ENCODE measurements around the gene GALNT6. TPM values are rescaled to one million over a fixed set of nuclear protein-coding genes. Genes with fewer than 3 reads are reported as not detected.

GALNT6 gene
- total RNA-seq, 1 experiment from 2014 or later = 9.8 TPM

DNA sequence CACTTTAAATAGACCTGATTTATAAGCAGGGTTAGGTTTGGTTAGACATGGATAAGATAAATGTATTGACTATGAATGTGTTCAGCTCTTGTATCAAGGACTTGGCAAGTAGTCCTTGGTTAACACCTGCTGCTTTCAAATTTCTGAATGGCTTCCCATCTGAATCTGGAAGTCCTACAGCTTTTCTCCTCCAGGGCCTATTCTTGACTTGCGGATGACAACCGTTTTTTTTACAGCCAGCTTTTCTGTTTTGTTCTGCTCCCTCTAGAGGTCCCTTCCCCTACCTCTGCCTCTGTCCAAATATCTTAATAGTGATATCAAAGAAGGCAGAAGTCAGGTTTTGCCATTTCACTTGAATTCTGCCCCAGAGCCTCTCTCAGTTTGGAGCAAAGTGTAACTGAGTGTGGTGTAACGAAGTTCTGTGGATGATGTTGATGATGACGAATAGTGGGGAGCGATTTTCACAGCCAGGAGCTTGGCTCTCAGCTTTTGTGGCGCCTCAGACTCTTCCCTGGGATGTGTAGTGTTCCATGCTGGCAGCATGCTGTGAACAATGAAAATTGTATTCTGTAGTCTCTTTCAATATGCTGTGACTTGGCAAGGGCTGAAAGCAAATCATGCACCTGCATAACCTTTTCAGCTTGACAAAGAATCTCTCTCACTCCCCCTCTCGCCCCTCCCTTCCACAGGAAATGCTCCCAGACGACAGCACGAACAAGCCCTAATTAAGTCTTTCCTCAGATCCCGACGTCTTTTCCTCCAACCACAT, 28.4 kb upstream of the GALNT6 start:
- Histone ChIP-seq H3K14ac (ENCODE audit: insufficient read depth, low read length) (no peak overlapping the region), H4K20me1 (ENCODE audit: control insufficient read depth, insufficient read depth, insufficient read length) (no peaks in the 10 kb centered on the region), H2BK5ac (ENCODE audit: insufficient read length, low read length) (no peak overlapping the region), H3K18ac (ENCODE audit: insufficient read length, low read depth, low read length) (no peak overlapping the region), H2BK20ac (ENCODE audit: low read depth, low read length, poor library complexity, severe bottlenecking) (no peak overlapping the region), H2AFZ (ENCODE audit: low read length) (no peak overlapping the region), H2AK5ac (ENCODE audit: insufficient read length, low read length) (no peak overlapping the region), H3K4me1 (ENCODE audit: insufficient read depth, low read length) (no peaks in the 10 kb centered on the region; the same call in 1 of the 2 replicates), H3T11ph (ENCODE audit: low read length) (no peak overlapping the region), H3K23ac (ENCODE audit: insufficient read length, low read depth, low read length) (no peak overlapping the region), H3K23me2 (ENCODE audit: insufficient read length, low read depth, low read length, poor library complexity, severe bottlenecking) (no peaks in the 10 kb centered on the region), H2BK12ac (ENCODE audit: insufficient read length, low read depth, low read length) (no peak overlapping the region), H3K27me3 (ENCODE audit: insufficient read depth, low read length) (no peaks in the 10 kb centered on the region), H4K8ac (replicated peaks; ENCODE audit: insufficient read length, low read depth, low read length) (no peak overlapping the region), H3K9me3 (ENCODE audit: control insufficient read depth, low read depth, low read length) (no peaks in the 10 kb centered on the region), H3K79me2 (ENCODE audit: insufficient read depth, low read length) (no peaks in the 10 kb centered on the region), H3K4ac (ENCODE audit: low read depth, low read length) (no peak overlapping the region), H3K79me1 (ENCODE audit: insufficient read depth, low read depth, low read length, poor library complexity, severe bottlenecking) (no peaks in the 10 kb centered on the region), H2BK15ac (ENCODE audit: low read depth, low read length) (no peak overlapping the region), H4K91ac (ENCODE audit: insufficient read length, low read depth, low read length) (no peak overlapping the region), H3K4me2 (ENCODE audit: insufficient read depth, insufficient read length, low read length) (no peak overlapping the region), H3K9ac (ENCODE audit: extremely low read depth, insufficient read length, low read length) (no peak overlapping the region), H3K27ac (ENCODE audit: insufficient read length, low read depth, low read length) (no peak overlapping the region), H4K5ac (ENCODE audit: insufficient read length, low read depth, low read length) (no peak overlapping the region), H3K56ac (ENCODE audit: insufficient read length, low read depth, low read length) (no peak overlapping the region), H2BK120ac (ENCODE audit: low read depth, low read length, poor library complexity, severe bottlenecking) (no peak overlapping the region)
- peak overlapping the region; percentile 17 to 46 (median 25); a peak in 6 of 7 replicates for H3K27ac Mint-ChIP-seq
- peak overlapping the region; percentile 14 to 48; a peak in 4 of 5 replicates for H3K4me3 Mint-ChIP-seq
- no peaks in the 10 kb centered on the region for H3K36me3 Mint-ChIP-seq (ENCODE audit: insufficient read depth in 1 of 3, low read depth in 3 of 3)
- TF ChIP-seq, protein P1, sequence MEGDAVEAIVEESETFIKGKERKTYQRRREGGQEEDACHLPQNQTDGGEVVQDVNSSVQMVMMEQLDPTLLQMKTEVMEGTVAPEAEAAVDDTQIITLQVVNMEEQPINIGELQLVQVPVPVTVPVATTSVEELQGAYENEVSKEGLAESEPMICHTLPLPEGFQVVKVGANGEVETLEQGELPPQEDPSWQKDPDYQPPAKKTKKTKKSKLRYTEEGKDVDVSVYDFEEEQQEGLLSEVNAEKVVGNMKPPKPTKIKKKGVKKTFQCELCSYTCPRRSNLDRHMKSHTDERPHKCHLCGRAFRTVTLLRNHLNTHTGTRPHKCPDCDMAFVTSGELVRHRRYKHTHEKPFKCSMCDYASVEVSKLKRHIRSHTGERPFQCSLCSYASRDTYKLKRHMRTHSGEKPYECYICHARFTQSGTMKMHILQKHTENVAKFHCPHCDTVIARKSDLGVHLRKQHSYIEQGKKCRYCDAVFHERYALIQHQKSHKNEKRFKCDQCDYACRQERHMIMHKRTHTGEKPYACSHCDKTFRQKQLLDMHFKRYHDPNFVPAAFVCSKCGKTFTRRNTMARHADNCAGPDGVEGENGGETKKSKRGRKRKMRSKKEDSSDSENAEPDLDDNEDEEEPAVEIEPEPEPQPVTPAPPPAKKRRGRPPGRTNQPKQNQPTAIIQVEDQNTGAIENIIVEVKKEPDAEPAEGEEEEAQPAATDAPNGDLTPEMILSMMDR (conservative IDR thresholded peaks at IDR 0.05) = peak; percentile 46; the same call in 2 of the 3 replicates
- DNase-seq = peak; percentile 58
- no peaks in the 10 kb centered on the region for H3K27me3 Mint-ChIP-seq (ENCODE audit: low read depth)
- no peaks in the 10 kb centered on the region for H3K9me3 Mint-ChIP-seq
- H3K4me1 Mint-ChIP-seq = peaks cover 32% of the 10 kb centered on the region in 2 experiments
- no CpG with 5 or more reads among the region's 11 CpGs for WGBS (ENCODE audit: extremely low coverage, insufficient read length, low lambda C conversion rate)

Data from H9 (cell line).